Measurements from ENCODE around the gene NCOA7. TPM values are rescaled to one million over a fixed set of nuclear protein-coding genes. Genes with fewer than 3 reads are reported as not detected.
A peak's percentile ranks its signal among the peaks of the same experiment; 100 is the strongest.

NCOA7 gene
- total RNA-seq, 1 donor = 34.0 TPM

GRCh38 chr6:125974214-125974866 lies 183.6 kb downstream of the NCOA7 start:
- Histone ChIP-seq H3K4me3 (ENCODE audit: insufficient read depth, low read length) (no peak overlapping the region), H3K27ac (ENCODE audit: low read depth, low read length) (no peak overlapping the region), H3K79me2 (ENCODE audit: insufficient read depth, low read length) (peaks cover 8% of the 10 kb centered on the region), H4K20me1 (ENCODE audit: insufficient read depth, low read length) (no peaks in the 10 kb centered on the region), H3K9me3 (ENCODE audit: low read depth, low read length) (no peaks in the 10 kb centered on the region), H3K27me3 (ENCODE audit: insufficient read depth, low read length) (no peaks in the 10 kb centered on the region), H3K4me2 (ENCODE audit: insufficient read depth, low read length) (no peak overlapping the region), H3K36me3 (ENCODE audit: insufficient read depth, low read length) (no peaks in the 10 kb centered on the region), H2AFZ (ENCODE audit: low read length) (no peak overlapping the region), H3K4me1 (ENCODE audit: insufficient read depth, low read length) (no peaks in the 10 kb centered on the region)
- TF ChIP-seq, protein P1, sequence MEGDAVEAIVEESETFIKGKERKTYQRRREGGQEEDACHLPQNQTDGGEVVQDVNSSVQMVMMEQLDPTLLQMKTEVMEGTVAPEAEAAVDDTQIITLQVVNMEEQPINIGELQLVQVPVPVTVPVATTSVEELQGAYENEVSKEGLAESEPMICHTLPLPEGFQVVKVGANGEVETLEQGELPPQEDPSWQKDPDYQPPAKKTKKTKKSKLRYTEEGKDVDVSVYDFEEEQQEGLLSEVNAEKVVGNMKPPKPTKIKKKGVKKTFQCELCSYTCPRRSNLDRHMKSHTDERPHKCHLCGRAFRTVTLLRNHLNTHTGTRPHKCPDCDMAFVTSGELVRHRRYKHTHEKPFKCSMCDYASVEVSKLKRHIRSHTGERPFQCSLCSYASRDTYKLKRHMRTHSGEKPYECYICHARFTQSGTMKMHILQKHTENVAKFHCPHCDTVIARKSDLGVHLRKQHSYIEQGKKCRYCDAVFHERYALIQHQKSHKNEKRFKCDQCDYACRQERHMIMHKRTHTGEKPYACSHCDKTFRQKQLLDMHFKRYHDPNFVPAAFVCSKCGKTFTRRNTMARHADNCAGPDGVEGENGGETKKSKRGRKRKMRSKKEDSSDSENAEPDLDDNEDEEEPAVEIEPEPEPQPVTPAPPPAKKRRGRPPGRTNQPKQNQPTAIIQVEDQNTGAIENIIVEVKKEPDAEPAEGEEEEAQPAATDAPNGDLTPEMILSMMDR (IDR thresholded peaks at IDR 0.05; ENCODE audit: extremely low read depth, low read depth, low read length) = peak; percentile 56
- peak; percentile 36 for DNase-seq (ENCODE audit: insufficient read length, low spot score, missing footprints)

DNA sequence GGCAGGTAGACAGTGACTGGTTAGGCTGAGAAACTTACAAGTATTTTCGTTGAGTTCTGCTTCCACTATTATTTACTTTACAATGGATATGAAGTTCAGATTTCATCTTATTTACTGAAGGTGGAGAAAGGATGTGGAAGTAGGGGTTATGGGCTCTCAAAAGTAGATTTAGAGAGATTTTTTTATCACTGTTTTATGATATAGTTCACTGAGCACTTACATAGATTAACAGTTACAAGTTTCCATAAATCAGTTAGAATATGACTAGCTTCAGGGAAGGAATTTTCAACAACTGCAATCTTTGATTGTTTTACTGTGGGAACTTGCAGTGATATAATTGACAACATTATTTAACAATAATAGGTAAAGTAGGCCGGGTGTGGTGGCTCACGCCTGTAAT lies 188.3 kb downstream of the NCOA7 start:
- Histone ChIP-seq H3K27me3 (ENCODE audit: insufficient read depth, low read length) (no peaks in the 10 kb centered on the region), H3K4me3 (ENCODE audit: insufficient read depth, low read length) (no peak overlapping the region), H4K20me1 (ENCODE audit: insufficient read depth, low read length) (no peaks in the 10 kb centered on the region), H3K79me2 (ENCODE audit: insufficient read depth, low read length) (no peaks in the 10 kb centered on the region), H2AFZ (ENCODE audit: low read length) (no peak overlapping the region), H3K27ac (ENCODE audit: low read depth, low read length) (no peak overlapping the region), H3K4me1 (ENCODE audit: insufficient read depth, low read length) (peaks cover 15% of the 10 kb centered on the region), H3K36me3 (ENCODE audit: insufficient read depth, low read length) (no peaks in the 10 kb centered on the region), H3K4me2 (ENCODE audit: insufficient read depth, low read length) (no peak overlapping the region), H3K9me3 (ENCODE audit: low read depth, low read length) (no peaks in the 10 kb centered on the region)
- TF ChIP-seq, protein P1 (IDR thresholded peaks at IDR 0.05; ENCODE audit: extremely low read depth, low read depth, low read length) = no peak
- no peak for DNase-seq (ENCODE audit: insufficient read length, low spot score, missing footprints)

Small RNAs within 50 kb of the gene (small RNA-seq; reads per million reads assigned to genes)
- gene RNA5SP216 = not detected

Other genes starting within 250 kb of the NCOA7 start
- 2.2 and 2.4 TPM in 2 replicates for gene HEY2, start 41.3 kb upstream of the NCOA7 start, total RNA-seq
- 30.4 and 32.4 TPM in 2 replicates for gene HINT3, start 165.8 kb downstream of the NCOA7 start, total RNA-seq
- gene TRMT11, start 195.6 kb downstream of the NCOA7 start, total RNA-seq = 26.8 and 27.1 TPM in 2 replicates